Stimulated activated CD8-positive, alpha-beta memory T cell treated with anti-CD3 and anti-CD28 coated beads, Interleukin-4, amount 100 ng/mL, for 1 hour (primary cell): ENCODE measurements around the gene PATJ.

ENCODE experiments used
- DNase-seq, 2 donors: peaks; one replicate each; pipeline ENCODE4 v3.0.0-alpha.2; 2020; ENCODE audit warnings: low read depth in 2 of 2, low spot score in 1 of 2

The PATJ gene

DNA sequence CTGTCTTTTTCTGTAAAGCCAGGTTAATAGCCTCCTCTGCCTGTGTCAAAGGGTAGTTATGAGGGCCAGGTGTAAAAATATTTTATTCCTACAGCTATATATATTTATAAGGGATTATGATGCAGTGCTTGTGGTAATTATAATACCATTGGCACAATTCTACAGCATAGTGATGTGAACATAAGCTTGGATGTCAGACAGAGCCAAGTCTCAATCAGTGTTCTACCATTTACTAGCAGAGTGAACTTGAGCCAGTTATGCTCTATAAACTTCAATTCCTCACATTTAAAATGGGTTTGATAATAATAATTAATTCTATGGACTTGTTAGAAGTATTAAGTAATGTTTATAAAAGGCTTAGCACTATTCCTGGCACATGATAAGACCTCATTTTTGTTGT, 300.9 kb downstream of the PATJ start:
- no peak for DNase-seq

GRCh38 chr1:62045574-62045973, 303.3 kb downstream of the PATJ start:
- DNase-seq = no peak

DNA sequence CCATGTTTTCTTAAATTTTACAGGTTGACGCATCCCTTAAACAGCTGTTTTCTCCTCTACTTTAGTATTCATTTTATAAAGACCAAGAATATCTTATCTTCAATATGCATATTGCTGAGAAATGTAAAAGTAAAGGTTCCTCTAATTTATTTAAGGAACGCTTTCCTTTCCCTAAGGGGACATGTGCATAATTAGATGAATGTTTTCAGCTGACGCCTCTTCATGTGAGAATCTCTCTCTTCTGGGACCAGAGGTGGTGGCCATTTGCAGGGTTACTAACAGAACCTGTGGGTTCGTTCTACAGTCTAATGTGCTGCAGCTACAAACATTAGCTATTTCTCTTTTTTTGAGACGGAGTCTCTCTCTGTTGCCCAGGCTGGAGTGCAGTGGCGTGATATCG, 304.6 kb downstream of the PATJ start:
- DNase-seq = no peak

DNA sequence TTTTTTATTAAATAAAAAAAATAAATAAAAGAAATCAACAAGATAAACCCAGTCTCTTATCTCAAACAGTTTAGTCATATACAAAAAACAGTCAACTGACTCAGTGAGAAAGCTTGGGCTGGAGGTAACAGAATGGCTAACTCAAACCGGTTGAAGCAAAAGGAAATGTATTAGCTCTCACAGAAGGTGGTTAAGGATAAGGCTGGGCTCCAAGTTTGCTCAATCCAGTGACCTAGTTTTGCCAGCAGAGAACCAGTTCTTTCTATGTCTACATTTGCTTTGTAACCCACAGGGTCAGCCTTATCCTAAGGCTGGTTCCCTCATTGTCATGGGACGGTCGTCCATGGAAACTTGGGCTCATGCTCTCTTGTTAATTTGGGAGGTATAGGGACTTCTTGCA, 307.9 kb downstream of the PATJ start:
- no peak for DNase-seq

DNA sequence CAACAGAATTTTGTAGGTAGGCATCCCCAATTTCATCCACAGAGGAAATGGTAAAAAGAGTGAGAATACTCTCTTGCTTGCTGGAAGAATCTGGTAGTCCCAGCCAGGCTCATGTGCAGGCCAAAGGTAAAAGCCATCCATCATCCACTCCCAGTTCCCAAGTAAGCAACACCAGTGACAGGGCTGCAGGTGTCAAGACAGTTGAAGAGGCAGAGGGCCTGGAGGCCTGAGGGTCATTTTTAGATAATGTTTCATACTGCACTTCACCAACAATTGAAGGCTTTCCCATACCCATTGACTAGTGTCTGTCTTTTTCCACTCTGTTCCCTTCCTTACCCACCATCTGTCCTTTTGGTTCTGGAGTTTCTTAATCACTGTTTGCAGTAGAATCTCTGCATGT, 310.7 kb downstream of the PATJ start:
- DNase-seq = no peak

DNA sequence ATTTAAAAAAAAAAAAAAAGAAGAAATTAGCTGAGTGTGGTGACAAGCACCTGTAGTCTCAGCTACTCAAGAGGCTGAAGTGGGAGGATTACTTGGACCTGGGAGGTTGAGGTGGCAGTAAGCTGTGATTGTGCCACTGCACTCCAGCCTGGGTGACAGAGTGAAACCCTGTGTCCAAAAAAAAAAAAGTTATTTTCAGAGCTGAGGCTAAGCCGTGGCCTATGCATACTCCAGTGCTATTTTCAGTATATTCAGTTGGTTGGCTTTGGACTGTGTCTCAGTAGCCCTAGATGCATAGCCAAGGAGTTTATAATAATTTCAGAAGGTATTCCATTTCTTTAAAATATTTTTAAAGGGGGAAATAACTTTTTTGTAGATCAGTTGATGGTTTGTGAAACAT, 311.9 kb downstream of the PATJ start:
- no peak for DNase-seq

GRCh38 chr1:62057230-62057629, 314.9 kb downstream of the PATJ start:
- DNase-seq = no peak

DNA sequence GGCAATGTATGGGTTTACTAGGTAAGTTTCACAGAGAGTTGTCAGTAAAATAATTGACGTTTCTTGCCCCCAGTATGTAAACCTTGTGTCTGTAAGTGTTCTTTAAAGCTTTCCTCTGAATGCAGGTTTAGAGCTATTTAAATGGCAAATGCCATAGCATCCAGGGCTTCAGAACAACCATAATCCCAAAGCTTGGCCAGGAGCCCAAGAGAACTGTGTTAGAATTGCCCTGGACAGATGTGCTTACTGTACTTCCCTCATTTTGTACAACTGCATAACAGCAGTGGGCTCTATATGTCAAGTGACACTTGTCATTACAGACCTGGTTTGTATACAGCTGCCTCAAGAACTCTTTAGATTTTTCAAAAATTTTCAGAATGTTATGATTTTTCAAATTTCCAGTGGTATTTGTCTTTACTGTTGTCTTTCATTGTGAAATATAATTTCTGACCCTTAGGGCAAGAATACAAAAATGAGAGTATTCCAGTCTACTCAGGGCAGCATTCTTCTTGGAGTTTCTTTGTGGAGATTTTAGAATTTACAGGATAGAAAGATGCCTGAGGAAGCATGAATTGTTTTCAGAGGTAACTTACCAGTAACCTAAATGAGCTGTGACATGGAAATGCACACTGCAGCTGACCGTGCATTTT, 315.5 kb downstream of the PATJ start:
- no peak for DNase-seq

DNA sequence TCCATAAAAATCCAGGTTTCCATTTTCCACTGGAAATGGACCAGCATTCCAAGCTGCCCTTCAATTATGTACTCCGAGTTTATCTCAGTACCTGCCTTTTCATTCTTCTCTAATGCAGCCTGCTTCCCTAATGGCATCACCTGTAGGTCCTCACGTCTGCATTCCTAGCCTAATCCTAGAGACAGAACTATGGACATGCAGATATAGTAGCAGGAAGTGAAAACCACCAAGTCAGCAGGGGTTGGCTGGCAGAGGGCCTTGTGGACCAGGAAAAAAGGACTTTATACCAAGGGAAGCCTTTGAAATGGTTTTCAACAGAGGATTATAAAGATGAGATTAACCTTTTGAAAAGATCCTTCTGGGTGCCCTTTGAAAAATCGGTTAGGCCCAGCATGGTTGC, 316.7 kb downstream of the PATJ start:
- DNase-seq = no peak

DNA sequence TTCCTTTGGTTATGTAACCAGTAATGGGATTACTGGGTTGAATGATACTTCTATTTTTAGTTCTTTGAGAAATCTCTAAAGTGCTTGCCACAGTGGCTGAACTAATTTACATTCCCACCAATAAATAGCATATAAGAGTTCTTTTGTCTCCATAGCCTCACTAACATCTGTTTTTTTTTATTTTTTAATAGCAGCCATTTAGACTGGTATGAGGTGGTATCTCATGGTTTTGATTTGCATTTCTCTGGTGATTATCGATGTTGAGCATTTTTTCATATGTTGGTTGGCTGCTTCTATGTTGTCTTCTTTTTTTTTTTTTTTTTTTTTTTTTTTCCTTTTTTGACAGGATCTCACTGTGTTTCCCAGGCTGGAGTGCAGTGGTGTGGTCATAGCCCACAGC, 319.8 kb downstream of the PATJ start:
- no peak for DNase-seq

DNA sequence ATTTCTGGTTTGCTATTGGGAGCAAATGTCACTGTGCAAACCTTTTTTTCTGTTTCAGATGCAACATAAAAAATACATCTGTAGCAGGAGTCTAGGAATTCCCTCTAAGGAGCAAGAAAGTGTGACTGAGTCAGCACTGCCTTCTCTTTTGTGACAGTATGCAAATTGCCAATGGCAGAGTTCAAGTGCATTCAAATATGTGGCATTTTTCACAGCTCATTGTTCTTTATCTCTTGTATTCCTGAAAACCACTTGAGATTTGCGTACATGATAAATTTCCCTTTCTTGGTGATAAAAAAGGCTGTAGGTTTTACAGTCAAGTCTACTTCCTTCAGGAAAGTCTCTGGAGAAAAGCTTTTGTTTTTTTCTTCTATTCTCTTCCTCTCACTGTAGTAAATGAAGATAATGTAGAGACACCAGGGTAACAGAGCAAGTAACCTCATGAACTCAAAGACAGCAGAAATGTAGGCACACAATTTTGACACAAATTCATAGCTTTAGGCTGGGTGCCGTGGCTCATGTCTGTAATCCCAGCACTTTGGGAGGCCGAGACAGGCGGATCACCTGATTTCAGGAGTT, 322.6 kb downstream of the PATJ start:
- DNase-seq = no peak

GRCh38 chr1:62066713-62067112, 324.4 kb downstream of the PATJ start:
- DNase-seq = no peak

DNA sequence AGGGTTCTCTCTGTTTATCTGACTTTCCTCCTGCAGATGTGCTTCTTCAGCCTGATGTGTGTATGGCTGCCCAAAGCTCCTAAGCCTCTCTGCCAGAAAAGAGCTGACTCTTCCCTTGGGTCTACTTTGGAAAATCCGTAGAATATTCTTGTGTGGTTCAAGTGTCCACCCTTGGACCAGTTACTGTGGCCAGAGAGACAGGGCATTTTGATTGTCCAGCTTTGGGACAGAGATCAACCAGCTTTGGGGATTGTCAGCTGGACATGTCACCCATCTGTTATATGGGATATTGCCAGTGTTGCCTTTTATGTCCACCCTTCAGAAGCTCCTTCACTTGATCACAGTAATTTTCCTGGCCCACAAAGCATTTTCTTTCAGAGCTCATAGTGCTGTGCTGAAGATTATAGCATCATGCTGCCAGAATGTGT, 326.1 kb downstream of the PATJ start:
- no peak for DNase-seq

DNA sequence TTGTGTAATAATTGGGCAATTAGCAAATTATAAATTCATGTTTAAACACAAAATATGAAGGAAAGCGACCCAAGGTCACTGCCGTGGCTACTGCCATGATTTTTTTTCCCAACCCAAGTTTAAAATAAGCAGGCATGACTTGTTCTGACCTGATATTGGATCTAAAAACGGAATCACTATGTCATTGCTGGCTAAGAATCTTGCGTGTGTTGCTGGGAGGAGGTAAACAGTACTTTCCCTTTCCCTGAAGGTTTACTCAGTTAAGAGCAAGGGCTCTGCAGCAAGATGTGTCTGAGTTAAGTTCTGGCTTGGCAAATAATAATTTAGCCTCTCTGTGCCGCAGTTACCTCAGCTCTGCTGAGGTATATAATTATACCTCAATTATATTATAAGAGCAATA, 326.7 kb downstream of the PATJ start:
- no peak for DNase-seq

- DNase-seq = no peak
Observed at GRCh38 chr1:62070384-62071011, 328.2 kb downstream of the PATJ start.

GRCh38 chr1:62071695-62072094, 329.4 kb downstream of the PATJ start:
- DNase-seq = no peak

DNA sequence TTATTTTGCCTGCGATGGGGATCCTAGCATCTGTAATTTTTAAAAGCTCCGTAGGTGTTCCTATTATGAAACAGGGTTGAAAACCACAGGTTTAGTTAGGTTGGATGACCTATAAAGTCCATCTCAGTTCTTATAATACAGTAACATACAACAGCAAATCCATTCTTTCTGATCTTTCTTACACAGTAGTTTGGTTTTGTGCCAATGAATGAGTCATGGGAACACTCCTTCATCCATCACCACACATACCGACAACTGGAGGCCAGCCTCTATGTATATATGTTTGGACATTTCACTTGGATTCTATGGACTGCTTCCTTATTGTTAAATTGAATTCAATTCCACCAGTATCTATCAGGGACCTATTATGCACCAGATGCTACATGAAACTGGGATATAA, 334.0 kb downstream of the PATJ start:
- DNase-seq = no peak

DNA sequence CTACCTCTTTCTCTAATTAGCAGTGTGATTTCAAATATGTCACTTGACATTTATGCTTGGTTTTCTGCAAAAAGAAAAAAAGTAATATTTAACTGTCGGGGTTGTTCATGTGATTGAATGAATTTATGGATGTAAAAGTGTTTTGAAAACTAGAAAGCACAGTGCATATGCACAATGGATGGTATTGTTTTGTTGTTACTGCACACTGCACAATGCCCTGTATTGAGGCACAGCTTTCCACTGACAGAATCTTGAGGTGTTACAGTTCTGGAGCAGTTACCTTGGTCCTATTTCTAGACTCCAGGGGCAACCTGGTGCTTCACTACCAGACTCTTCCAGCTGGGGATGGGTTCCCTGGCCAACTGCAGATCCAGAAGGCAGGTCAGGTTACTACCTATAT, 335.5 kb downstream of the PATJ start:
- DNase-seq = no peak

DNA sequence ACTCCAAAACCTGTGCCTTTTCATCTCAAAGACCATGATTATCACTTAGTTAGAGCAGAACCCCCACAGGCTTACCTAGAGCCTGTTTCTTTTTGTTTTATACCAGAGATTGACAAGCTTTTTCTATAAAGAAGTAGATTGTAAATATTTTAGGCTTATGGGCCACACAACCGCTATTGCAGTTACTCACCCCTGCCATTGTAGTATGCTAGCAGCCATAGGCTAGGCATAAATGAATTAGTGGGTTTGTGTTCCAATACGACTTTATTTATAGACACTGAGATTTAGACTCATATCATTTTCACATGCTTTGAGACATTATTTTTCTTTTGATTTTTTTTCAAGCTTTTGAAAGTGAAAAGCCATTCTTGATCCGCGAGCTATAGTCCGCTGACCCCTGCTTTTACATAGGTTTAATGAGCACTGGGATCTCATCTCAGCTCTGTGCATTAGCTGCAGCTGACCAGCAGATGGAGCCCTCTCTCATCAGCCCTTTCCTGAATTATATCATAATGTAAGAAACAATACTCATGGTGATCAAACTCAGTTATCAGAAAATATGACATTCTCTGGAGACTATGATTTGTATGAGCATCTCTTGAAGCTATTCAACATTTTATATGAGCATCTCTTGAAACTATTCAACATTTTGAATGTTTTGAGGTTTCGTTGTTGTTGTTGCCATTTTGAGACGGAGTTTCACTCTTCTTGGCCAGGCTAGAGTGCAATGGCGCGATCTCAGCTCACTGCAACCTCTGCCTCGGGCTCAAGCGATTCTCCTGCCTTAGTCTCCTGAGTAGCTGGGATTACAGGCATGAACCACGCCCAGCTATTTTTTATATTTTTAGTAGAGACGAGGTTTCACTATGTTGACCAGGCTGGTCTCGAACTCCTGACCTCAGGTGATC, 340.4 kb downstream of the PATJ start:
- DNase-seq = peak in 1 of 2 donors; percentile 9

GRCh38 chr1:62084310-62084890, 342.1 kb downstream of the PATJ start:
- no peak for DNase-seq

DNA sequence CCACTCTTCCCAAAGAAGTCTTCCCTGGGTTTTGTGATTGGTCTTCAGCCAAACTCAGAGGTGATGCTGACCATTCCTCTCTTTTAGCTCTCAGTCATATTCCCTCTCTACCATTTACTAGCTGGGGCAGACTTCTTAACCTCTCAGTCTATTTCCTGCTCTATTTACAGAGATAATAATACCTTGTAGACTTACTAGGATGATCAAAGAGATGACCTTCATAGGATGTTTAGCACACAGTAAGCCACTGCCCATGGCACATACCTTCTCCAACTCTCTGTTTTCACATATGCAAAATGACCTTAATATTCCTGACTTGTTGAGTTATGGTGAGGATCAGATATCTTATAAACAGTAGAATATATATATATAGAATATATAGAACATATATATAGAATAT, 346.2 kb downstream of the PATJ start:
- DNase-seq = no peak
